ENCODE data around the gene LRRC8E.

The LRRC8E gene

DNA sequence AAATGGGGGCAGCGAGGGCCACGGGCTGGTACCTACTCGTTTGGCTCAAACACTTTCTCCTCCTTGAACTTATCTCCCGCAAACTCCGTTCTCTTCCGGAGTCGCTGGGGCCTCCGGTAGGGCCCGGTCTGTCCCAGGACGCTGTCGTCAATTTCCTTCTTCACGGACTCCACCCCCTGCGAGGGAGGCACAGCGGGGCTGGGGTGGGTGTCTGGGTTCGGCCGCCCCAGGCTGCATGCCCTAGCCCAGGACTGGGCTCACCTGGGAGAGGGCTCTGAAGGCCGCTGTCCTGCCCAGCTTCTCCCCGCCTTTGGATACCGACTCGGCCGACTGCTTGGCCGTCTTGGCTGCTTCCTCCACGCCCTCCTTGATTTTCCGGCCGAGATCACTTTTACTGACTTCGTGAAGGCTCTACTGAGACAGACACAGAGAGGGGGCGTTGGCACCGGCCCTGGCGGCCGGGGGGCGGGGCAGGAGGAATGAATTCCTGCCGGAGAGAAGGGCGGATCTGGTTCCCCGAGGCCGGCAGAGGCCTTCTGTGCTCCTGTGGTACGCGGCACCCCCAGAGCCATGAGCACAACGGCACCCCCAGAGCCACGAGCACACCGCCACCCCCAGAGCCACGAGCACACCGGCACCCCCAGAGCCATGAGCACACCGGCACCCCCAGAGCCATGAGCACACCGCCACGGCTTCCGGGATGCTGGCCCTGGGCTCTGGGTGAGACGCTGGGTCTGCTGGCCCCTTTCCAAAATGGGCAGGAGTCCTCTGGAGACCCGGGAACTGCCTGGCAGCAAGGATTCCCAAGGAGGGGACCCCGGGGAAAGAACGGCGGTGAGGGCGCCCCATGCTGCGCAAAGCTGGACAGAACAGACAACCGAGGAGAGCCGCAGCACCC is 45.8 kb downstream of the LRRC8E start:
- DNase-seq: no peak

GRCh38 chr19:7934766-7935165 is 46.5 kb downstream of the LRRC8E start:
- DNase-seq: no peak

DNA sequence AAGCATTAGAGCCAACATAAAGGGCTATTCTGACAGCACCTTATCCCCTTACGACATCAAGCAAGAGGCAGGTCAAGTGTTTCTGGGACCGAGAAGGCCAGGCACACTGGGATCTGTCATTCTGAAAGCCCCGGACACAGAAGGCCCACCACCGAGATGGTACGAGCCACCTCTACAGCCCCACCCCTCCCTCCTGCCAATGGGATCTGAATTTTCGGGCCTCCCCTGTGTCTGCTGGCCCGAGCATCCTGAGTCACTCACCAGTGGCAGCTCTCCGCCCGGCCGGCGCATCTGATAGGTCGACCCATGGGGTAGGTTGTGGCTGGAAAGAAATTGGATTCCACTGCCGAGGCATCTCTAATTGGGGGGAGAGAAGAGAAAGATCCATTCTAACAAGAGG is 52.5 kb downstream of the LRRC8E start:
- DNase-seq: no peak

GRCh38 chr19:7941895-7942596 is 53.7 kb downstream of the LRRC8E start:
- no peak for DNase-seq

- no peak for DNase-seq
Measured at GRCh38 chr19:7942981-7943443, 54.7 kb downstream of the LRRC8E start.

GRCh38 chr19:7943444-7944176 is 55.3 kb downstream of the LRRC8E start, which contains the start of gene TIMM44:
TSS of gene TIMM44 (minus strand) at chr19:7943666. CDS start at chr19:7943651, 15 bp downstream.
- DNase-seq: peak; percentile 99

- DNase-seq: peak; percentile 91
Measured at GRCh38 chr19:7944177-7944761, 56.0 kb downstream of the LRRC8E start.

- no peak for DNase-seq
Measured at GRCh38 chr19:7947939-7948338, 59.6 kb downstream of the LRRC8E start.
